DOHH2 (cell line): Measurements from ENCODE around the gene ZNF304.

Experiments used
- H3F3A ChIP-seq: fragments of 200-600 bp; sonication (generic), shearing (Covaris generic); 2 replicates; pipeline ENCODE4 v1.6.0; 2016; ENCODE audit warnings: antibody characterized with exemption, mild to moderate bottlenecking; ENCODE audit not compliant: control insufficient read depth, insufficient read depth
- H3K27ac ChIP-seq: fragments of 200-600 bp; sonication (generic); 2 replicates; pipeline ENCODE4 v1.5.1; 2014; ENCODE audit warnings: low read depth, mild to moderate bottlenecking, low read length, moderate library complexity
- H3K27me3 ChIP-seq: fragments of 200-600 bp; sonication (generic); 2 replicates; pipeline ENCODE4 v1.6.1; 2014; ENCODE audit warnings: mild to moderate bottlenecking, low read length, mixed read lengths; ENCODE audit not compliant: control insufficient read depth
- H3K36me3 ChIP-seq: fragments of 200-600 bp; sonication (generic); 2 replicates; pipeline ENCODE4 v1.6.1; 2014; ENCODE audit warnings: mild to moderate bottlenecking, low read length, moderate library complexity, mixed read lengths; ENCODE audit not compliant: control insufficient read depth
- H3K4me1 ChIP-seq: fragments of 200-600 bp; sonication (generic); 2 replicates; pipeline ENCODE4 v1.6.1; 2014; ENCODE audit warnings: mild to moderate bottlenecking, low read length, mixed read lengths; ENCODE audit not compliant: control insufficient read depth
- H3K4me2 ChIP-seq: fragments of 200-600 bp; sonication (generic); 2 replicates; pipeline ENCODE4 v1.6.0; 2014; ENCODE audit warnings: mild to moderate bottlenecking, low read length, moderate library complexity
- H3K4me3 ChIP-seq: fragments of 200-600 bp; sonication (generic); 2 replicates; pipeline ENCODE4 v1.5.1; 2014; ENCODE audit warnings: mild to moderate bottlenecking, low read length, mixed read lengths
- H3K79me2 ChIP-seq: fragments of 200-600 bp; sonication (generic); 2 replicates; pipeline ENCODE4 v1.6.1; 2014; ENCODE audit warnings: mild to moderate bottlenecking, low read length, mixed read lengths; ENCODE audit not compliant: control insufficient read depth
- H3K9me2 ChIP-seq: fragments of 200-600 bp; sonication (generic); replicated peaks from 2 replicates; pipeline ENCODE4 v1.6.1; 2014; ENCODE audit warnings: mild to moderate bottlenecking, low read length, mixed read lengths; ENCODE audit not compliant: control insufficient read depth
- H3K9me3 ChIP-seq: fragments of 200-600 bp; sonication (generic); 2 replicates; pipeline ENCODE4 v1.6.1; 2014; ENCODE audit warnings: antibody characterized with exemption, low read length, mixed read lengths; ENCODE audit not compliant: control insufficient read depth, insufficient read depth
- H4K20me1 ChIP-seq: fragments of 200-600 bp; sonication (generic); 2 replicates; pipeline ENCODE4 v1.6.0; 2014; ENCODE audit warnings: low read depth, mild to moderate bottlenecking, antibody characterized with exemption, low read length, moderate library complexity; ENCODE audit not compliant: control insufficient read depth, insufficient read depth
- CTCF ChIP-seq: fragments of 200-600 bp; sonication (generic); IDR thresholded peaks from one replicate; pipeline ENCODE4 v1.5.1; 2014; ENCODE audit warnings: antibody characterized with exemption, mild to moderate bottlenecking, low read depth, low read length; ENCODE audit not compliant: poor library complexity, severe bottlenecking
- EZH2phosphoT487 ChIP-seq: fragments of 200-600 bp; sonication (generic); IDR thresholded peaks from 2 replicates; pipeline ENCODE4 v1.6.1; 2017; ENCODE audit warnings: borderline replicate concordance, mild to moderate bottlenecking, antibody characterized with exemption, low read length, moderate library complexity, mixed read lengths

ZNF304 gene

GRCh38 chr19:57314146-57314545 is 36.9 kb upstream of the ZNF304 start:
- Histone ChIP-seq H3K36me3 (no peaks in the 10 kb centered on the region), H3K9me2 (no peaks in the 10 kb centered on the region), H3K27me3 (no peaks in the 10 kb centered on the region), H3F3A (no peaks in the 10 kb centered on the region), H3K79me2 (no peaks in the 10 kb centered on the region), H3K4me1 (no peaks in the 10 kb centered on the region), H3K4me2 (no peak overlapping the region), H3K9me3 (peaks cover 15% of the 10 kb centered on the region), H4K20me1 (no peaks in the 10 kb centered on the region), H3K27ac (no peak overlapping the region), H3K4me3 (no peak overlapping the region)
- no peak for TF ChIP-seq CTCF
- no peak for TF ChIP-seq EZH2phosphoT487

GRCh38 chr19:57317503-57317902 is 33.6 kb upstream of the ZNF304 start:
- H3K79me2 ChIP-seq, result no peaks in the 10 kb centered on the region
- H3F3A ChIP-seq, result no peaks in the 10 kb centered on the region
- peaks cover 37% of the 10 kb centered on the region for H3K9me3 ChIP-seq
- H3K36me3 ChIP-seq, result no peaks in the 10 kb centered on the region
- no peaks in the 10 kb centered on the region for H4K20me1 ChIP-seq
- H3K27me3 ChIP-seq, result no peaks in the 10 kb centered on the region
- H3K4me1 ChIP-seq, result peaks cover 14% of the 10 kb centered on the region
- H3K9me2 ChIP-seq, result no peaks in the 10 kb centered on the region
- no peak overlapping the region for H3K27ac ChIP-seq
- H3K4me3 ChIP-seq, result no peak overlapping the region
- H3K4me2 ChIP-seq, result no peak overlapping the region
- TF ChIP-seq CTCF (no peak), EZH2phosphoT487 (no peak)

GRCh38 chr19:57319869-57320179 is 31.2 kb upstream of the ZNF304 start:
- H3K4me2 ChIP-seq, result peak overlapping the region; percentile 62
- H3K4me3 ChIP-seq, result peak overlapping the region; percentile 74
- H3K9me3 ChIP-seq, result peaks cover 40% of the 10 kb centered on the region
- H3K36me3 ChIP-seq, result no peaks in the 10 kb centered on the region
- H3K4me1 ChIP-seq, result peaks cover 14% of the 10 kb centered on the region
- no peak overlapping the region for H3K27ac ChIP-seq
- H3K9me2 ChIP-seq, result no peaks in the 10 kb centered on the region
- no peaks in the 10 kb centered on the region for H4K20me1 ChIP-seq
- no peak for TF ChIP-seq CTCF
- TF ChIP-seq EZH2phosphoT487, result no peak
- no peaks in the 10 kb centered on the region for H3K27me3 ChIP-seq
- no peaks in the 10 kb centered on the region for H3F3A ChIP-seq
- H3K79me2 ChIP-seq, result no peaks in the 10 kb centered on the region
